GM19099 (cell line): ENCODE results near the gene SH3BP2.

Source experiments
- POLR2A ChIP-seq: IDR thresholded peaks from 3 replicates; pipeline ENCODE4 v1.6.1; 2011; ENCODE audit warnings: low read depth; ENCODE audit not compliant: insufficient read length; ENCODE audit errors: extremely low read depth

SH3BP2 gene

DNA sequence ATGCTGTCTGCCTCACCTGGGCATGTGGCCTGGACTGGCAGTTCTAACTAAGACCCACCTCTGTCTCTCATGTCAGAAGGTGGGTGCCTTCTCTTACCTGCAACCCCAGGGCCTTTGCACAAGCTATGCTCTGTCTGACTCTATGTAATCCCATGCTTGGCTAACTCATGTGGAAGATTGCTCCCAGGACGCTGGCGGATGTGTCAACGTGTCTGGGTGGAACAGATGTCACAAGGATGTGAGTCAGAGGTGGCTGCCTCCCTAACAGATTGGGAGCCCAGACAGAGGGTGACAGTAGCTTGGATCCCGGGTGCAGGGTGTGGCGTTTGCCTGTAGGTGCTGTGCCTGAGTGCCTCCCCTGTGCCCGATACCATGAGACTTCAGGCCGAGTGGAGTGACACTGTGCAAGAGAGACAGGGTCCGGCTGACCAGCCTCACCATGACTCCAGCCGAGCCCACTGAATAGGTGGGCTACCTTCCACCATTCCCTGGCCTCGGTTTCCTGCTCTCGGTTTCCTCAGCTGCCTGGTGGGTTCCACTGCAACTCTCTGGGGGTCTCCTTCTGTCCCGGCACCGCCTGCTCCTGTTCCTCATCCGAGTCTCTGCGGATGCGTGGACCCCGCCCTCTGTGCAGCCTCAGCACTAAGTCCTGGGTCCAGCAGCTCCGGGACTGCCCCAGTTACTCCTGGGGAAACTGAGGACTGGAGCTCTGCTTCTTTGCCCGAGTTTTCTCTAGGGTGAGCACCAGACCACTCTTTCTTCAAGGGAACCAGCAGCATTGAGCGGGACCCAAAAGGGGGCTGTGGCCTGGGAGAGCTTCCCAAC lies 11.0 kb downstream of the SH3BP2 start:
- no peak for TF ChIP-seq POLR2A

GRCh38 chr4:2804449-2804972 lies 11.6 kb downstream of the SH3BP2 start:
- TF ChIP-seq POLR2A = no peak

GRCh38 chr4:2804973-2805501 lies 12.2 kb downstream of the SH3BP2 start:
- no peak for TF ChIP-seq POLR2A

GRCh38 chr4:2805712-2806389 lies 13.0 kb downstream of the SH3BP2 start:
- TF ChIP-seq POLR2A = no peak

GRCh38 chr4:2806390-2807355 lies 13.8 kb downstream of the SH3BP2 start:
- no peak for TF ChIP-seq POLR2A

DNA sequence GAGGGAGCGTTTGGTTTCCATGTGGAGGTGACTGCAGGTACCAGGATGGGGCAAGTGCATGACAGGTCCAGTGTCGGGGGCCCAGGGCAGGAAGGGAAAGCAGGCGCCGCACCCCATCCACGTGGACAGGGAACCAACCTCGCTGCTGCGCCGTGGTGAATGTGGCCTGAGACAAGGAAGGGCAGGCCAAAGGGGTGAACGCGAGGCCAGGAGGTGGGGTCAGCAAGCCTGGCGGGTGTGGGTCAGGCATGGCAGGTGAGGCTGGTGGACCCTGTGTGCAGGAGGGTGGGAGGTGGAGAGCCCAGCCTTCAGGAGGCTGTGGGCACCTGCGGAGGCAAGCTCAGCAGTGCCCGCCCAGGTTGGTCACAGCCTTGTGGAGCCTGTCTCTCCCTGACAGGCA lies 14.7 kb downstream of the SH3BP2 start:
- TF ChIP-seq POLR2A = no peak

- TF ChIP-seq POLR2A = no peak
Measured at GRCh38 chr4:2808001-2808400, 15.1 kb downstream of the SH3BP2 start.

GRCh38 chr4:2809610-2810180 lies 16.8 kb downstream of the SH3BP2 start:
- TF ChIP-seq POLR2A = no peak

DNA sequence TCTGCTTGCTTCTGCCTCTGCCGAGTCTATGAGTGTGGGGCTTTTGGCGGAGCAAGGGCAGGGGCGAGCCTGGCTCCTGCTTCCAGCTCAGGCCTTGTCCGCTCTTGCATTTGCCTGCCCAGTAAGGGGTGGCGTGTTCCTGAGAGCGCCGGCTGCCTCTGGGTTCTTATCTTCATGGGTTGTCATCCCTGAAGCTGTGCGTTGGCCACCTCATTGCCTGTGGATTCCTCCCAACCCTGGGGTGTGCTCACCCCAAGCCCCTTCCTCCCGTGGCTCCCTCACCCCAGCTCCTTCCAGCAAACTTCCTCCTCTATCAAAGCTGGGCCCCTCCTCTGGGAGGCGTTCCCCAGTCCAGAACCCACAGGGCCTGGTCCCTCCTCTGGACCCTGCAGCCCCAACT lies 17.5 kb downstream of the SH3BP2 start:
- no peak for TF ChIP-seq POLR2A

- peak; percentile 73 for TF ChIP-seq POLR2A
Measured at GRCh38 chr4:2811830-2812611, 19.1 kb downstream of the SH3BP2 start.

DNA sequence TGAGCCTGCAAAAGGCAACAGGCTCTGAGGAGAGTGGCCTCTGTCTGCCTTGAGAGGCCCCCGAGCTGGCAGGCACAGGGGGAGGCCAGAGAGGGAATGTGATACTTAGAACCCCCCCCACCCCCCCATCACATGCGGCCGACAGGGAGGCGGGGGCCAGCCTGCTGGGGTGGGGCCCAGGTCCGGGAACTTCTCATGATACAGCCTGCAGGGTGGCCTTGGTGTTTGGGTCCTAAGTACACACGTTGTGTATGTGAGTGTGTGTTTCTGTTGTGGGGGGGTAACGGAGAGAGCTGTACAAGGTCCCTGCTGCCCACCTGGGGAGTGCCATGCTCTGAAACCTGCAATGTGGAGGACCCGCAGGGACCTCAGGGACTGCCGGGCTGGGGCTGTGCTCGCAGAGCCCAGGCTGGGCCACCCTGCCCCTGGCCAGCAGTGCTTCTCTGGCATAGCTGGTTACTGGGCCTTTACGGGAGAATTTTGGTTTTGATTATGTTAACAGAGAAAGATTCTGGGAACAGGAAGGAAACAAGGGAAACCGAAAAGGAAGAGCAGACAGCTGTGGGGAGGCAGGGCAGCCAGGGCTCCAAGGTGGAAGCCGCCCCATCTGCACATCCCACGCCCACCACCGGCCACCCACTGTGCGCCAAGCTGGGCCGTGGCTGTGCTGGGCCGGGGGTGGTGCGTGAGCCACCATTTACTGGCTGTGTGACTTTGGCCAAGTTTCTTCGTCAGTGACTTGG lies 19.9 kb downstream of the SH3BP2 start:
- TF ChIP-seq POLR2A = no peak

DNA sequence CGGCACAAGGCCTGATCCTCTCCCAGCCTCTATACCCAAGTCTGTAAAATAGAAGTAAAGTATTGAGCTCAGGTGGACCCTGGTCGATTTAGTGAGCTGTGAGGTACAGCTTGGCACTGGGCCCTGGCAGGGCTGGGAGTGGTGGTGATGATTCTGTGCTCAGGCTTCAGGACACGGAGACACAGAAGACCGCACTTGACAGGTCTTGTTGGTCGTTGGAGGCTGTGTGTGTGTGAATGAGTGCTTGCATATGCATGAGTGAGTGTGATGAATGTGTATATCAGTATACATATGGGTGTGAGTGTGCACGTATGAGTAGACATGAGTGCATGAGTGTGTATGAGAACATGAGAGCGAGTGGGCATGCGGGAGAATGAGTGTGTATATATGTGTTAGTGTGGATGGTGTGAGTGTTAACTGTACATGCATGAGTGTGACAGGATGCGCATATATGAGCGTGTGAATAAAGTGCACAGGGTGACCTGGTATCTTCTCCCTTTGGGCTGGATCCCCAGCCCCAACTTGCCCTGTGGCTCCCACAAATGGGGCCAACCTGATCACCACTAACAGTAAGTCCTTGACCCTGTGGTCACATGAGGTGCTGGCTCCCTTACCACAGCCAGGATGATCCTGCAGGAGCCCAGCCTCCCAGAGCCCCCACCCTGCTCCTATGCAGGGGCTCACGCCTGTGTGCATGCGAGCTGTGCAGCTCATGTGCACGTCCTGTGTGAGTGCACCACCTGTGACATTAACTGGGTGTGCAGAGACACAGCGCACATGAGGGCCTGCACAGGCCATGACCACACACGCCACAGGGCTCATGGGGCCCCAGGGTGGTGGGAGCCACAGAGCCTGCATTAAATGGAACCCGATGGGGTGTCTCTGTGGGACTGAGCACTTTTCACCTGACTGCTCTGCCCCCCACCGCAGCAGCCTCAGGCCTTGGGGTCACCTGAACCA lies 20.8 kb downstream of the SH3BP2 start:
- TF ChIP-seq POLR2A = no peak

- TF ChIP-seq POLR2A = no peak
Measured at GRCh38 chr4:2814627-2815270, 21.9 kb downstream of the SH3BP2 start.
